A549 (cell line): Measurements from ENCODE around the gene MOGAT3. TPM values are rescaled to one million over a fixed set of nuclear protein-coding genes. Genes with fewer than 3 reads are reported as not detected.

Experiments
- ATAC-seq, 2 experiments: fragments of 200-7000 bp in 1 of 2; fragments of >200 bp in 1 of 2; cut with Nextera tagmentation in 1 of 2; cut with Tn5 transposase in 1 of 2; 3 replicates each; pipeline versions ENCODE4 v1.8.0 to v1.9.1; 2018 to 2020; ENCODE audit warnings: mild to moderate bottlenecking in 1 of 2, moderate library complexity in 1 of 2
- CTCF ChIA-PET: fragments of 300-600 bp; sonication (Branson Sonifier 250); formaldehyde crosslinking; extraction: SDS; loops from one replicate; lab custom pipeline; 2021; ENCODE audit warnings: antibody characterized with exemption, inconsistent platforms; lab: Yijun Ruan, JAX
- POLR2A ChIA-PET: fragments of 350-600 bp; formaldehyde crosslinking; extraction: SDS; loops from one replicate; lab custom pipeline; 2021; ENCODE audit warnings: antibody characterized with exemption, inconsistent platforms; lab: Yijun Ruan, JAX
- DNase-seq, 2 experiments: peaks; one replicate each; pipeline versions ENCODE4 v3.0.0 to v3.0.0-alpha.2; 2011 to 2016; ENCODE audit warnings: low read depth in 1 of 2, low spot score in 1 of 2
- FAIRE-seq: peaks from 2 replicates; lab custom pipeline; 2011; peaks lifted over from hg19 to GRCh38; lab: Jason Lieb, UNC
- H3K27ac ChIP-seq, 2 experiments: fragments of >200 bp; sonication (Bioruptor Twin); formaldehyde crosslinking; 3 replicates each; pipeline ENCODE4 v1.5.1; 2016 to 2017
- H3K4me1 ChIP-seq: fragments of >200 bp; sonication (Bioruptor Twin); formaldehyde crosslinking; 3 replicates; pipeline ENCODE4 v1.6.1; 2016
- H3K4me2 ChIP-seq: fragments of >200 bp; sonication (Bioruptor Twin); formaldehyde crosslinking; 3 replicates; pipeline ENCODE4 v1.6.1; 2016
- H3K4me3 ChIP-seq: fragments of >200 bp; sonication (Bioruptor Twin); formaldehyde crosslinking; 3 replicates; pipeline ENCODE4 v1.5.1; 2016
- H3K9me3 ChIP-seq: fragments of >200 bp; sonication (Bioruptor Twin); formaldehyde crosslinking; 3 replicates; pipeline ENCODE4 v1.6.1; 2016
- CHD4 ChIP-seq: fragments of 200-600 bp; sonication (generic); IDR thresholded peaks from 2 replicates; pipeline ENCODE4 v1.6.1; 2016; ENCODE audit warnings: antibody characterized with exemption, mild to moderate bottlenecking, borderline replicate concordance
- EHF ChIP-seq: fragments of 250-450 bp; sonication (Bioruptor Pico); IDR thresholded peaks from 2 replicates; pipeline ENCODE4 v1.5.0; 2020; ENCODE audit warnings: mild to moderate bottlenecking
- EHMT2 ChIP-seq: fragments of 200-600 bp; sonication (generic); IDR thresholded peaks from 2 replicates; pipeline ENCODE4 v1.6.1; 2016; ENCODE audit warnings: antibody characterized with exemption, low read depth, mild to moderate bottlenecking, moderate library complexity
- ESRRA ChIP-seq: fragments of 150-350 bp; IDR thresholded peaks from 2 replicates; pipeline ENCODE4 v1.6.1; 2014; ENCODE audit warnings: mild to moderate bottlenecking, low read length, borderline replicate concordance
- FOSB ChIP-seq: fragments of 250-450 bp; sonication (Bioruptor Pico); IDR thresholded peaks from 2 replicates; pipeline ENCODE4 v1.5.0; 2020; ENCODE audit warnings: mild to moderate bottlenecking, moderate library complexity
- GATA3 ChIP-seq: IDR thresholded peaks from 2 replicates; pipeline ENCODE4 v1.6.1; 2012; ENCODE audit warnings: borderline replicate concordance
- HEYL ChIP-seq: fragments of 250-450 bp; sonication (Bioruptor Pico); IDR thresholded peaks from 2 replicates; pipeline ENCODE4 v1.8.0; 2021; ENCODE audit warnings: mild to moderate bottlenecking, moderate library complexity
- HOXB5 ChIP-seq: fragments of 250-450 bp; sonication (Bioruptor Pico); IDR thresholded peaks from 2 replicates; pipeline ENCODE4 v1.5.0; 2020; ENCODE audit warnings: mild to moderate bottlenecking, moderate library complexity
- JUN ChIP-seq, 2 experiments: fragments of >200 bp; sonication (Bioruptor Twin); formaldehyde crosslinking; IDR thresholded peaks; 2 replicates in 1 of 2; 3 replicates in 1 of 2; pipeline ENCODE4 v1.6.1; 2016 to 2017
- KDM5A ChIP-seq: fragments of 200-600 bp; sonication (generic); IDR thresholded peaks from 2 replicates; pipeline ENCODE4 v1.6.1; 2016; ENCODE audit warnings: antibody characterized with exemption, mild to moderate bottlenecking
- MAFK ChIP-seq: fragments of 450-650 bp; IDR thresholded peaks from 2 replicates; pipeline ENCODE4 v1.6.1; 2014; ENCODE audit not compliant: partially characterized antibody
- PHF8 ChIP-seq: fragments of 200-600 bp; sonication (generic); IDR thresholded peaks from 2 replicates; pipeline ENCODE4 v1.6.1; 2016; ENCODE audit warnings: low read depth, mild to moderate bottlenecking, antibody characterized with exemption, moderate library complexity, borderline replicate concordance
- RCOR1 ChIP-seq: fragments of 150-350 bp; IDR thresholded peaks from 2 replicates; pipeline ENCODE4 v1.6.1; 2014; ENCODE audit warnings: antibody characterized with exemption, low read length, low read depth
- SREBF2 ChIP-seq: fragments of 450-650 bp; IDR thresholded peaks from 2 replicates; pipeline ENCODE4 v1.6.1; 2014; ENCODE audit warnings: mild to moderate bottlenecking, moderate library complexity
- TFCP2L1 ChIP-seq: fragments of 250-450 bp; sonication (Bioruptor Pico); IDR thresholded peaks from 2 replicates; pipeline ENCODE4 v1.5.0; 2021; ENCODE audit warnings: mild to moderate bottlenecking
- WGBS: methylation state at CpG from one replicate; pipeline ENCODE4 v1.1.6; 2017; ENCODE audit errors: missing lambda C conversion rate; 5-methylcytosine and 5-hydroxymethylcytosine counted together
- polyA plus RNA-seq, 4 experiments: library from polyadenylated mRNA; depleted of rRNA in 3 of 4; stranded (reverse); fragments of >200 nt; fragmentation: RNase III in 1 of 4; extraction: RNeasy Plus Mini Kit Qiagen cat#74134 plus additional on column Dnase treatment in 1 of 4; gene quantifications; 2 replicates in 3 of 4; 3 replicates in 1 of 4; pipeline ENCODE4 v1.2.3, GENCODE V29; 2011 to 2017
- TF ChIP-seq, protein P1 (sequence below): IDR thresholded peaks from 2 replicates; pipeline ENCODE4 v1.6.1; 2012; ENCODE audit warnings: low read depth, borderline replicate concordance
- TF ChIP-seq, protein P2 (sequence below): fragments of 250-450 bp; sonication (Bioruptor Pico); IDR thresholded peaks from 2 replicates; pipeline ENCODE4 v1.5.0; 2020; ENCODE audit warnings: low read depth, mild to moderate bottlenecking, moderate library complexity
- TF ChIP-seq, protein P3 (sequence below): IDR thresholded peaks from 2 replicates; pipeline ENCODE4 v1.6.1; 2012
- TF ChIP-seq, protein P4 (sequence below): IDR thresholded peaks from 2 replicates; pipeline ENCODE4 v1.6.1; 2012
- TF ChIP-seq, protein P5 (sequence below): fragments of >200 bp; sonication (Bioruptor Twin); formaldehyde crosslinking; IDR thresholded peaks from 3 replicates; pipeline ENCODE4 v1.6.1; 2016
- TF ChIP-seq, protein P6 (sequence below): fragments of 450-650 bp; IDR thresholded peaks from 2 replicates; pipeline ENCODE4 v1.6.1; 2014; ENCODE audit warnings: antibody characterized with exemption

The MOGAT3 gene
- polyA plus RNA-seq, 2 of the 4 experiments (the other 2 are of a cell fraction): 0.09 to 0.14 TPM

DNA sequence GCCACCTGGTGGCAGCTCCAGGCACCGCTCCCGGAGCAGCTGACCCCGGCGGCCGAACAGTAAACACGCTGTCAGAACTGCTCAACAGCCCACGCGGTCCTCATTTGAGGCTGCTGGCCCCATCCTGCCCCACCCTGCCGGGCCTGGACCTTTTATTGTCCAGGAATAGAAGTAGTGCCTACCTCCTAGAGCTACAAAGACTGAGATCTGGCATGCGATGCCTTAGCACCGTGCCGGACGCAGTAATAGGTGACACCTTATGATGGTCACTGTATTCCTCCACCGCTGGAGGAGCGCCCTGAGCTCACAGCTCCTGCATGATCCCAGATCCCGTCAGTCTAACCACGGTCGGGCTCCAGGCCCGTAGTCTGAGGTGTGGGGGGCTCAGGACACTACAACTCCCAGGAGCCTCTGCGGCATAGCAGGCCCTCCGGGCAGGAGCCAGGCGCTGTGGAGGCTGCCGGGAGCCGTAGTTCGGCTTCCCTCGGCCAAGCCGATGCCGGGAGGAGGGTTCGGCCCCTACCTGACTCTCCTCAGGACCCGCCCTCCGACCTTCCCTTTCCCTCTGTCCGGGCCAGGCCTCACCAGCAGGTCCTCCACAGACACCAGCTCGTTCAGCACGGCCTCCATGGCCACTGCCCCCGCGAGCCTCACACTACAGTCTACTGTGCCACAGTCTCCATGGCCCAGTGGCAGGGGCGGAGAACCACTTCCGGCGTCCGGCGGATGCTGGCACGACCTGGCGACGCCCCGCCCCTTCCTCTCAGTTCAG is 43.7 kb upstream of the MOGAT3 start, which contains the start of gene FIS1 (continued):
- TF ChIP-seq, protein P1, sequence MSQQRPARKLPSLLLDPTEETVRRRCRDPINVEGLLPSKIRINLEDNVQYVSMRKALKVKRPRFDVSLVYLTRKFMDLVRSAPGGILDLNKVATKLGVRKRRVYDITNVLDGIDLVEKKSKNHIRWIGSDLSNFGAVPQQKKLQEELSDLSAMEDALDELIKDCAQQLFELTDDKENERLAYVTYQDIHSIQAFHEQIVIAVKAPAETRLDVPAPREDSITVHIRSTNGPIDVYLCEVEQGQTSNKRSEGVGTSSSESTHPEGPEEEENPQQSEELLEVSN: peak; percentile 17; the same call in 1 of the 2 replicates
- TF ChIP-seq, protein P2, sequence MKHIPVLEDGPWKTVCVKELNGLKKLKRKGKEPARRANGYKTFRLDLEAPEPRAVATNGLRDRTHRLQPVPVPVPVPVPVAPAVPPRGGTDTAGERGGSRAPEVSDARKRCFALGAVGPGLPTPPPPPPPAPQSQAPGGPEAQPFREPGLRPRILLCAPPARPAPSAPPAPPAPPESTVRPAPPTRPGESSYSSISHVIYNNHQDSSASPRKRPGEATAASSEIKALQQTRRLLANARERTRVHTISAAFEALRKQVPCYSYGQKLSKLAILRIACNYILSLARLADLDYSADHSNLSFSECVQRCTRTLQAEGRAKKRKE (CRISPR knock-in tag): peak; percentile 70; the same call in 1 of the 2 replicates
- TF ChIP-seq, protein P3, sequence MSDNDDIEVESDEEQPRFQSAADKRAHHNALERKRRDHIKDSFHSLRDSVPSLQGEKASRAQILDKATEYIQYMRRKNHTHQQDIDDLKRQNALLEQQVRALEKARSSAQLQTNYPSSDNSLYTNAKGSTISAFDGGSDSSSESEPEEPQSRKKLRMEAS: peak; percentile 65
- TF ChIP-seq TFCP2L1 (CRISPR knock-in tag): no peak
- TF ChIP-seq, protein P4, sequence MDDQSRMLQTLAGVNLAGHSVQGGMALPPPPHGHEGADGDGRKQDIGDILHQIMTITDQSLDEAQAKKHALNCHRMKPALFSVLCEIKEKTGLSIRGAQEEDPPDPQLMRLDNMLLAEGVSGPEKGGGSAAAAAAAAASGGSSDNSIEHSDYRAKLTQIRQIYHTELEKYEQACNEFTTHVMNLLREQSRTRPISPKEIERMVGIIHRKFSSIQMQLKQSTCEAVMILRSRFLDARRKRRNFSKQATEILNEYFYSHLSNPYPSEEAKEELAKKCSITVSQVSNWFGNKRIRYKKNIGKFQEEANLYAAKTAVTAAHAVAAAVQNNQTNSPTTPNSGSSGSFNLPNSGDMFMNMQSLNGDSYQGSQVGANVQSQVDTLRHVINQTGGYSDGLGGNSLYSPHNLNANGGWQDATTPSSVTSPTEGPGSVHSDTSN: peak; percentile 41; the same call in 1 of the 2 replicates

DNA sequence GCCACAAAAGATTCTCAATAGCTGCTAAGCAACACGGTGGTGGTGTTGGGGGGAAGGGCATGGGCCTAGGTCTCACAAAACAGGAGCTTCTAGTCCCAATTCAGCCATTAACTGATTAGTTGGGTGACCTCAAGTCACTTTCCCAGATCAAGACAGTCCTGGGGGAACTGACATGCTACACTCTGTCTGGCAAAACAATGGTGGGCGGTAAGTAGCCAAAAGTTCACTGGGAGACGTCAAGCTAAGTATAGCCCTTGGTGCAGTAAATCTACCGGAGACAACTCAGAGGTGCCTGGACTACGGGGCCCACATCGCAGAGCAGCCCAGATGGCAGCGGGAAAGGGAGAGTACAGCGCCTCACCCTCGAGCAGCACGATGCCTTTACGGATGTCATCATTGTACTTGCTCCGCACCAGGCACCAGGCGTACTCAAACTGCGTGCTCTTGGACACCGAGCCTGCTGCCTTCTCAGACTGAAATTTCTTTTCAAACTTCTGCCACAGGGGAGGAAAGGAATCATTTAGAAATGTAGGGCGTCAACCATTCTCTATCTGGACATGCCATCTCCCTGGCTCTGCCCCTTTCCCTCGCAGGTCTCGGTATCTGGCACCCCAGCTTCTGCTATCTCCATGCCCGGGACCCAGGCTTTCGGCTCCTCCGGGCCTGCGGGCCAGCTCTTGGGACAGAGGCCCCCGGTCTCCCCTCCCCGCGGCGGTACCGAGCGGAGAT is 43.0 kb upstream of the MOGAT3 start:
- peak in 1 of 2 experiments; percentile 1; a peak in 2 of 6 replicates for ATAC-seq
- ChIA-PET CTCF (interaction anchor here (0.6 to 5.3 kb wide), 36 partner anchors 8 to 349 kb away, joined by 3 to 60 read pairs (median 4); partner anchors contain the start of genes AP1S1, MUC12, PLOD3 and ZNHIT1), POLR2A (interaction anchor here (0.8 to 2.7 kb wide), 5 partner anchors 8 to 100 kb away, joined by 3 to 15 read pairs (median 6); partner anchors contain the start of genes PLOD3 and ZNHIT1)
- TF ChIP-seq CHD4 (no peak), EHMT2 (no peak), KDM5A (no peak), FOSB (CRISPR knock-in tag) (no peak), SREBF2 (no peak), JUN (IDR thresholded peaks at IDR 0.05) (no peak), PHF8 (no peak), HEYL (no peak), GATA3 (no peak)
- TF ChIP-seq, protein P3: no peak
- H3K4me2 ChIP-seq: peak overlapping the region; percentile 96
- peak overlapping the region; percentile 86 to 93 for H3K27ac ChIP-seq
- no peak for FAIRE-seq
- H3K9me3 ChIP-seq: no peaks in the 10 kb centered on the region
- 28% methylated on average over 24 of the region's 28 CpGs for WGBS
- DNase-seq: no peak
- peaks cover 15% of the 10 kb centered on the region for H3K4me1 ChIP-seq
- peak overlapping the region; percentile 88 for H3K4me3 ChIP-seq

DNA sequence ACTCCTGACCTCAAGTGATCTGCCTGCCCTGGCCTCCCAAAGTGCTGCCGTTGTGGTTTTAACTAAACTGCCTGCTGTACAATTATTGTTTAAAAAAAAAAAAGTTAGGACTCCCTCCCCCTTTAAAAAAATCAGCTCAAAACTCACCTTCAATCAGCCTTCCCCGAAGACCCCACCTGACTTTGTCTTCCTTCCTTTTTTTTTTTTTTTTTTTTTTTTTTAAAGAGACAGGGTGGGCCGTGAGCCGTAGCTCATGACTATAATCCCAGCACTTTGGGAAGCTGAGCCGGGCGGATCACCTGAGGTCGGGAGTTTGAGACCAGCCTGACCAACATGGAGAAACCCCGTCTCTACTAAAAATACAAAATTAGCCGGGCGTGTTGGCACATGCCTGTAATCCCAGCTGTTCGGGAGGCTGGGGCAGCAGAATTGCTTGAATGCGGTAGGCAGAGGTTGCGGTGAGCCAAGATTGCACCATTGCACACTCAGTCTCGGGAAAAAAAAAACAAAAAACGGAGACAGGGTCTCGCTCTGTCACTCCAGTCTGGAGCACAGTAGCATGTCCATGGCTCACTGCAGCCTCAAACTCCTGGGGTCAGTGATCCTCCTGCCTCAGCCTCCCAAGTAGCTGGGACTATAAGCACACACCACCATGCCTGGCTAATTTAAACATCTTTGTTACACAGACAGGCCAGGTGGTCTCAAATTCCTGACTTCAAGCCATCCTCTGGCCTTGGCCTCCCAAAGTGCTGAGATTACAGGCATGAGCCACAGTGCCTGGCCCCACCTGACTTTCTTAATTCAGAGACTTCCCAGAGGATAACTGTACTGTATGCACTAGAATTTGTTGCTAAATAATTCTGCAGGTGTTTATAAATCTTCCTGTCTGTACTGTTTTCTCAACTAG is 40.9 kb upstream of the MOGAT3 start:
- Histone ChIP-seq H3K4me2 (no peak overlapping the region), H3K27ac (0 out of 6 replicates have a peak overlapping the region, but pooled peaks of 1 of the 2 experiments have one; percentile 0), H3K4me1 (peaks cover 15% of the 10 kb centered on the region), H3K9me3 (no peaks in the 10 kb centered on the region), H3K4me3 (no peak overlapping the region)
- ChIA-PET POLR2A (no interaction called here), CTCF (interaction anchor here (0.7 to 5.3 kb wide), 5 partner anchors 9 to 97 kb away, joined by 3 to 60 read pairs (median 7); partner anchors contain the start of gene ZNHIT1)
- FAIRE-seq (no peak), DNase-seq (no peak), ATAC-seq (no peak)
- 92% methylated on average over 16 of the region's 16 CpGs for WGBS
- no peak for TF ChIP-seq ESRRA
- TF ChIP-seq, protein P1: no peak
- TF ChIP-seq, protein P4: no peak
- TF ChIP-seq, protein P5, sequence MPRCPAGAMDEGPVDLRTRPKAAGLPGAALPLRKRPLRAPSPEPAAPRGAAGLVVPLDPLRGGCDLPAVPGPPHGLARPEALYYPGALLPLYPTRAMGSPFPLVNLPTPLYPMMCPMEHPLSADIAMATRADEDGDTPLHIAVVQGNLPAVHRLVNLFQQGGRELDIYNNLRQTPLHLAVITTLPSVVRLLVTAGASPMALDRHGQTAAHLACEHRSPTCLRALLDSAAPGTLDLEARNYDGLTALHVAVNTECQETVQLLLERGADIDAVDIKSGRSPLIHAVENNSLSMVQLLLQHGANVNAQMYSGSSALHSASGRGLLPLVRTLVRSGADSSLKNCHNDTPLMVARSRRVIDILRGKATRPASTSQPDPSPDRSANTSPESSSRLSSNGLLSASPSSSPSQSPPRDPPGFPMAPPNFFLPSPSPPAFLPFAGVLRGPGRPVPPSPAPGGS: no peak
- no peak for TF ChIP-seq MAFK
- no peak for TF ChIP-seq HEYL
- TF ChIP-seq, protein P6, sequence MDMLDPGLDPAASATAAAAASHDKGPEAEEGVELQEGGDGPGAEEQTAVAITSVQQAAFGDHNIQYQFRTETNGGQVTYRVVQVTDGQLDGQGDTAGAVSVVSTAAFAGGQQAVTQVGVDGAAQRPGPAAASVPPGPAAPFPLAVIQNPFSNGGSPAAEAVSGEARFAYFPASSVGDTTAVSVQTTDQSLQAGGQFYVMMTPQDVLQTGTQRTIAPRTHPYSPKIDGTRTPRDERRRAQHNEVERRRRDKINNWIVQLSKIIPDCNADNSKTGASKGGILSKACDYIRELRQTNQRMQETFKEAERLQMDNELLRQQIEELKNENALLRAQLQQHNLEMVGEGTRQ: no peak
- no peak for TF ChIP-seq HOXB5 (CRISPR knock-in tag)
- TF ChIP-seq PHF8: no peak
- TF ChIP-seq EHF (CRISPR knock-in tag): no peak
- no peak for TF ChIP-seq RCOR1
